Pancreas (tissue), 10 donors: ENCODE results near the gene AURKAIP1. TPM values are rescaled to one million over a fixed set of nuclear protein-coding genes. Genes with fewer than 3 reads are reported as not detected.
A peak's percentile ranks its signal among the peaks of the same experiment; 100 is the strongest.
"Not testable (repeated sequence)": the region's sequence is repeated elsewhere in the genome, so short reads cannot be mapped to it uniquely, and the experiment has no call there.

Experiments used
- ATAC-seq, 4 donors: fragments of 200-7000 bp; cut with Tn5 transposase; one replicate each; pipeline versions ENCODE4 v1.8.0 to v1.9.1; 2020; ENCODE audit warnings: mild to moderate bottlenecking in 4 of 4, moderate library complexity in 4 of 4
- DNase-seq, 6 donors: peaks; one replicate each; pipeline ENCODE4 v3.0.0-alpha.2; 2020
- FAIRE-seq: peaks from 2 replicates; lab custom pipeline; 2012; peaks lifted over from hg19 to GRCh38; lab: Jason Lieb, UNC
- H3K27ac ChIP-seq, 4 donors: fragments of 200-600 bp; sonication (generic); 1 replicate in 3 of 4; 2 replicates in 1 of 4; pipeline versions ENCODE4 v1.5.0 to v1.8.0; 2020
- H3K27me3 ChIP-seq, 4 donors: fragments of 200-600 bp; one replicate each; pipeline ENCODE4 v1.8.0; 2021
- H3K36me3 ChIP-seq, 3 donors: fragments of 200-600 bp; sonication (generic) in 1 of 3; one replicate each; pipeline versions ENCODE4 v1.5.0 to v1.8.0; 2020 to 2021
- H3K4me1 ChIP-seq, 3 donors: fragments of 200-600 bp; one replicate each; pipeline ENCODE4 v1.8.0; 2021
- H3K4me3 ChIP-seq, 4 donors: fragments of 200-600 bp; sonication (generic) in 2 of 4; one replicate each; pipeline versions ENCODE4 v1.5.0 to v1.8.0; 2020 to 2021
- H3K9me3 ChIP-seq, 4 donors: fragments of 200-600 bp; one replicate each; pipeline ENCODE4 v1.8.0; 2021
- WGBS, 2 donors: extraction: QIAGEN DNeasy Blood & Tissue Kit; methylation state at CpG; one replicate each; pipeline ENCODE4 v1.1.7; 2013; 5-methylcytosine and 5-hydroxymethylcytosine counted together
- intact Hi-C, 3 donors: fragments of 100-400 bp; cut with DNase I; formaldehyde crosslinking; loops; one replicate each; pipeline versions ENCODE4 v1.11.1 to v1.14.2; 2022
- polyA plus RNA-seq, 2 donors: library from polyadenylated mRNA; stranded (reverse); fragments of 200-250 nt; gene quantifications; one replicate each; pipeline ENCODE4 v1.2.3, GENCODE V29; 2013
- total RNA-seq, 6 donors: library from RNA; stranded (reverse); fragmentation: NEBNext Ultra II Directional in 4 of 6; extraction: Animal tissue kit (Norgen Biotek cat#: 25700) in 4 of 6; gene quantifications; one replicate each; pipeline versions ENCODE4 v1.2.1 to v1.2.4, GENCODE V29; 2021 to 2023
- TF ChIP-seq, protein P1 (sequence below), 4 donors: fragments of 200-600 bp; sonication (generic) in 3 of 4; IDR thresholded peaks; one replicate each; pipeline versions ENCODE4 v1.5.0 to v1.8.0; 2021; ENCODE audit warnings: antibody characterized with exemption in 4 of 4
- donor health status: healthy with polysubstance abuse.
- donor health status: DM: no; HTN: no; CAD: no; lungs with moderate emphysema.
- donor health status: DM: no; HTN: no; CAD: no.
- donor health status: control.
- donor health status: control.
- donor health status: Bipolar disorder and iron deficiency.
- donor health status: DM: yes; HTN: yes; CAD: no.
- donor health status: DM: no; HTN: no; CAD: no.
- donor health status: DM: no; HTN: no; CAD: no.
- donor health status: DM: yes; HTN: yes; CAD: no.

Gene AURKAIP1
- total and polyA plus RNA-seq, 8 donors: 52.8 to 161 (median 64.9) TPM

DNA sequence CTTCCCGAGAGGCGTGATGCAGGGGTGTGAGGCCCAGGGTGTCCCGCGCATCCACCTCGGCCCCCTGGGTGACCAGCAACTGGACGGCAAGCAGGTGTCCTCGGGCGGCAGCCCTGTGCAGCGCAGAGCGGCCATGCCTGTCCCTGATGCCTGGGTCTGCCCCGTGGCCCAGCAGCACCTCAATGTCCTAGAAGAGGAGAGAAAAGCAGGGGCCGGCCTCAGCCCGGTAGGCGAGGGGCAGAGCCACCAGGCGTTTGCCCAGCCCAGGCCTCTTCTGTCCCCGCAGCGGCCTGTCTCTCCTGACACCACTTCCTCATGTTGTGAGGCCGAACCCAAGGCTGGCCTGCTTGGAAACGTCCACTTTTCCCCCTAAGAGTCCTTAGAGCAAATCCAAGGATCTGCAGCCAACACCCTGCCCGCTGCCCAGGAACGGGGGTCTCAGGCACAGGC lies 44.4 kb upstream of the AURKAIP1 start:
- Histone ChIP-seq H3K27ac (peak overlapping the region; percentile 6 to 81 (median 66)), H3K4me1 (peaks cover 0 to 14% (median 4%) of the 10 kb centered on the region in 3 donors), H3K27me3 (no peaks in the 10 kb centered on the region), H3K9me3 (no peaks in the 10 kb centered on the region), H3K4me3 (peak overlapping the region; percentile 7 to 49 (median 18)), H3K36me3 (no peaks in the 10 kb centered on the region)
- intact Hi-C loops: no loop called here
- ATAC-seq (peak in 3 of 4 donors; percentile 13 to 24 (median 16)), DNase-seq (peak in 2 of 6 donors; percentile 31 to 80), FAIRE-seq (no peak)
- WGBS, 2 donors: 70 to 74% methylated on average over 21 of the region's 21 CpGs
- TF ChIP-seq, protein P1, sequence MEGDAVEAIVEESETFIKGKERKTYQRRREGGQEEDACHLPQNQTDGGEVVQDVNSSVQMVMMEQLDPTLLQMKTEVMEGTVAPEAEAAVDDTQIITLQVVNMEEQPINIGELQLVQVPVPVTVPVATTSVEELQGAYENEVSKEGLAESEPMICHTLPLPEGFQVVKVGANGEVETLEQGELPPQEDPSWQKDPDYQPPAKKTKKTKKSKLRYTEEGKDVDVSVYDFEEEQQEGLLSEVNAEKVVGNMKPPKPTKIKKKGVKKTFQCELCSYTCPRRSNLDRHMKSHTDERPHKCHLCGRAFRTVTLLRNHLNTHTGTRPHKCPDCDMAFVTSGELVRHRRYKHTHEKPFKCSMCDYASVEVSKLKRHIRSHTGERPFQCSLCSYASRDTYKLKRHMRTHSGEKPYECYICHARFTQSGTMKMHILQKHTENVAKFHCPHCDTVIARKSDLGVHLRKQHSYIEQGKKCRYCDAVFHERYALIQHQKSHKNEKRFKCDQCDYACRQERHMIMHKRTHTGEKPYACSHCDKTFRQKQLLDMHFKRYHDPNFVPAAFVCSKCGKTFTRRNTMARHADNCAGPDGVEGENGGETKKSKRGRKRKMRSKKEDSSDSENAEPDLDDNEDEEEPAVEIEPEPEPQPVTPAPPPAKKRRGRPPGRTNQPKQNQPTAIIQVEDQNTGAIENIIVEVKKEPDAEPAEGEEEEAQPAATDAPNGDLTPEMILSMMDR (IDR thresholded peaks at IDR 0.05): no peak

GRCh38 chr1:1418464-1419362 lies 43.7 kb upstream of the AURKAIP1 start:
- H3K36me3 ChIP-seq: no peaks in the 10 kb centered on the region
- peaks cover 0 to 14% (median 4%) of the 10 kb centered on the region in 3 donors for H3K4me1 ChIP-seq
- no peaks in the 10 kb centered on the region for H3K27me3 ChIP-seq
- H3K4me3 ChIP-seq: peak overlapping the region in 1 of 4 donors; percentile 49
- WGBS, 2 donors: 69 to 76% methylated on average over 26 of the region's 26 CpGs
- intact Hi-C loops: no loop called here
- peak in 2 of 6 donors; percentile 22 to 32 for DNase-seq
- peak overlapping the region in 3 of 4 donors; percentile 55 to 76 (median 74) for H3K27ac ChIP-seq
- H3K9me3 ChIP-seq: no peaks in the 10 kb centered on the region
- FAIRE-seq: no peak
- TF ChIP-seq, protein P1 (IDR thresholded peaks at IDR 0.05): no peak
- no peak for ATAC-seq

DNA sequence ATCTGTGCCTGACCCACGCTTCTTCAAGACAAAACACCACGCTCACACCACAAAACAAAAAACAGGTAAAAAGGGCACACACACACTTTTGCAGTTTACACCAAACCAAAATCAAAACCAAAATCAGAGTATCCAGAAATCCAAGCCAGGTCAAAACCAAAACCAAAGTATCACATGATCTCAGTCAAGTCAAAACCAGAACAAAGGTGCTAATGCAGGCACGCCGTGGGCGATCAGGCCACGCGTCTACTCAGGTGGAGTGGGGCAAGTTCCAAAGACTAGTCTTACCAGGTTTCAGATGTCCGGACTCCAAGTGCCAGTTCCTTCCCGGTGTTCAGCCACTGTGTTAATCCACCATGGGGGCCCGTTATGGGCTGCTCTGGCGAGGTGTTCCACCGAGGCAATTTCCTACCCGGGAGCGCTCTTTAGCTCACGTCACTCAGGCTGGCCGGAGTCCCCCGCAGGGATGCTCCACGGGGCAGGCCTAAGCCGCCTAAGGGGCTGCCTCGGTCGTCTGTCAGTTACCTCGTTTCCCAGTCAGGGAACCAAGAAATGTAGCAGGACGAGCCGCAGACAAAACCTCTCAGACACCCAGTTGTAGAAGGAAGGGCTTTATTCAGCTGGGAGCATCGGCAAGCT lies 42.9 kb upstream of the AURKAIP1 start:
- peak in 1 of 6 donors; percentile 54 for DNase-seq
- 84 to 86% methylated on average over 25 of the region's 25 CpGs for WGBS, 2 donors
- H3K27me3 ChIP-seq, FAIRE-seq, H3K4me3 ChIP-seq, H3K9me3 ChIP-seq, H3K36me3 ChIP-seq, intact Hi-C loops, ATAC-seq: not testable (repeated sequence)
- Histone ChIP-seq H3K4me1 (peaks cover 0 to 14% (median 4%) of the 10 kb centered on the region in 3 donors), H3K27ac (peak overlapping the region in 3 of 4 donors; percentile 40 to 76 (median 74))

DNA sequence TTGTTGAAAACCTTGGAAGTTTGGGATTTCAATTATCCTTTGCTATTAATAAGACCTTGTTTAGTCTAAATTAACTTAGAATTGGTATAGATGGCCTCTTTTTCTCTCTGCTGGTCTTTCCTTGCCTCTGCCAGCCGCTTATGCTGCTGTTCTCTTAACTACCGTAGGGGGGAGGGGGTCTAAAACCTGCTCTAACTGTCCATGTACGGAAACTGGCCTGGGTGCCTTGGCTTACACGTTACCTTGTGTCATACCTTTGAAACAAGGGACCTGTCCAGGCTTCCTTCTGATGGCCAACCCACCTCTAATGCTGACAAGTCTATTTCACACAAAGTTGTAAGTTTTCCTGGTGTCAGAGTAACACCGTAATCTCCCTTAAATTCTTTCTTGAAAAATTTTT lies 42.4 kb upstream of the AURKAIP1 start:
- intact Hi-C loops, H3K36me3 ChIP-seq, H3K27me3 ChIP-seq, FAIRE-seq, DNase-seq, ATAC-seq, H3K4me3 ChIP-seq, H3K9me3 ChIP-seq: not testable (repeated sequence)
- Histone ChIP-seq H3K27ac (peak overlapping the region in 1 of 4 donors; percentile 76), H3K4me1 (peaks cover 0 to 14% (median 4%) of the 10 kb centered on the region in 3 donors)
- WGBS, 2 donors: 65 to 70% methylated on average over 5 of the region's 5 CpGs

DNA sequence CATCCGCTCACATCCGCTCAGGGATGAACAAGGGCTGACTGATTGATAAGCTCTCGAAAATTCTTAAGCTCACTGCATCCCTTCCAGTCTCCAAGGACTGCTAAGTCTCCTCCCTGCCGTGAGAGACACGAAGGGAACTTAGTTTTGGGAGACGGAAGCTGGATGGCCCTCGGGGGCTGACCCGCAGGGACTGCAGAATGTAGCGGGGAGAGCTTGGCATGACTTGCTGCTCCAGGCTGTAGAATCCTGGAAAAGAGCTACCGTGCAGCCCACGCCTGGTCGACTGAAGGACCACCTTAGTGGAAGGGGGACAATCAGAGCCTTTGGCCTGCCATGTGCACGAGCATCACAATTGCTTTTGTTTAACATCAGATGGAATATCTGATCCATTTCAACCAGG lies 40.7 kb upstream of the AURKAIP1 start:
- Histone ChIP-seq H3K4me3 (no peak overlapping the region), H3K36me3 (no peaks in the 10 kb centered on the region), H3K27me3 (no peaks in the 10 kb centered on the region), H3K27ac (no peak overlapping the region), H3K4me1 (peaks cover 0 to 14% (median 4%) of the 10 kb centered on the region in 3 donors), H3K9me3 (no peaks in the 10 kb centered on the region)
- DNase-seq (peak in 1 of 6 donors; percentile 24), ATAC-seq (no peak), FAIRE-seq (no peak)
- 81 to 82% methylated on average over 13 of the region's 13 CpGs for WGBS, 2 donors
- intact Hi-C loops: no loop called here
- TF ChIP-seq, protein P1 (IDR thresholded peaks at IDR 0.05): no peak

- FAIRE-seq, intact Hi-C loops, H3K4me1 ChIP-seq, ATAC-seq, H3K36me3 ChIP-seq, H3K27ac ChIP-seq, H3K4me3 ChIP-seq, H3K27me3 ChIP-seq, H3K9me3 ChIP-seq: not testable (repeated sequence)
- DNase-seq: peak in 1 of 6 donors; percentile 5
- WGBS, 2 donors: 96 to 97% methylated on average over 11 of the region's 11 CpGs
These were observed 37.4 kb upstream of the AURKAIP1 start for GRCh38 chr1:1412311-1412902.
